Endodermal cell (in vitro differentiated cells): ENCODE results near the gene ALDH1A3. TPM values are rescaled to one million over a fixed set of nuclear protein-coding genes. Genes with fewer than 3 reads are reported as not detected.

Experiments used
- DNase-seq: peaks from one replicate; pipeline ENCODE4 v3.0.0-alpha.2; 2017
- H3K27ac ChIP-seq: 2 replicates; pipeline ENCODE4 v1.5.1; 2013; ENCODE audit warnings: mild to moderate bottlenecking, low read depth, low read length, moderate library complexity
- H3K27me3 ChIP-seq: 2 replicates; pipeline ENCODE4 v1.6.1; 2013; ENCODE audit warnings: mild to moderate bottlenecking, low read length, moderate library complexity; ENCODE audit not compliant: insufficient read depth, control insufficient read depth, poor library complexity, severe bottlenecking
- H3K36me3 ChIP-seq: 2 replicates; pipeline ENCODE4 v1.7.0; 2013; ENCODE audit warnings: mild to moderate bottlenecking, low read length, moderate library complexity; ENCODE audit not compliant: control insufficient read depth, insufficient read depth
- H3K4me1 ChIP-seq: one replicate; pipeline ENCODE4 v1.7.0; 2013; ENCODE audit warnings: low read length; ENCODE audit not compliant: control insufficient read depth, insufficient read depth
- H3K4me3 ChIP-seq: 2 replicates; pipeline ENCODE4 v1.5.1; 2013; ENCODE audit warnings: mild to moderate bottlenecking, low read length, moderate library complexity
- H3K9ac ChIP-seq: 2 replicates; pipeline ENCODE4 v1.6.1; 2013; ENCODE audit warnings: mild to moderate bottlenecking, low read length, moderate library complexity; ENCODE audit not compliant: poor library complexity, severe bottlenecking; ENCODE audit errors: extremely low read depth
- H3K9me3 ChIP-seq: 2 replicates; pipeline ENCODE4 v1.6.1; 2013; ENCODE audit warnings: mild to moderate bottlenecking, low read length, moderate library complexity; ENCODE audit not compliant: control insufficient read depth
- H3K27ac Mint-ChIP-seq: 2 replicates; pipeline ENCODE4 v1.8.0; 2020; ENCODE audit warnings: mixed read lengths
- H3K27me3 Mint-ChIP-seq: 2 replicates; pipeline ENCODE4 v1.8.0; 2021; ENCODE audit warnings: mild to moderate bottlenecking, mixed read lengths; ENCODE audit not compliant: insufficient read depth
- H3K36me3 Mint-ChIP-seq: 2 replicates; pipeline ENCODE4 v1.8.0; 2020; ENCODE audit warnings: low read depth, mixed read lengths
- H3K4me1 Mint-ChIP-seq: 2 replicates; pipeline ENCODE4 v1.8.0; 2020; ENCODE audit warnings: mixed read lengths
- H3K4me3 Mint-ChIP-seq: 2 replicates; pipeline ENCODE4 v1.8.0; 2020; ENCODE audit warnings: mild to moderate bottlenecking, moderate library complexity, mixed read lengths
- H3K9me3 Mint-ChIP-seq: 2 replicates; pipeline ENCODE4 v1.8.0; 2020; ENCODE audit warnings: mild to moderate bottlenecking, mixed read lengths
- CTCF ChIP-seq: fragments of 200-600 bp; sonication (generic); conservative IDR thresholded peaks from 2 replicates; pipeline ENCODE4 v1.5.0; 2021; ENCODE audit warnings: antibody characterized with exemption, mild to moderate bottlenecking
- WGBS, 2 experiments: methylation state at CpG; one replicate each; pipeline versions ENCODE4 v1.1.5 to v1.1.7; 2013; ENCODE audit warnings: missing lambda C conversion rate in 2 of 2, mixed read lengths in 1 of 2; ENCODE audit not compliant: insufficient coverage in 1 of 2, insufficient read length in 1 of 2; 5-methylcytosine and 5-hydroxymethylcytosine counted together
- total RNA-seq, 2 donors: library from RNA; stranded (reverse); fragmentation: NEBNext Ultra II Directional in 1 of 2; extraction: Animal tissue kit (Norgen Biotek cat#: 25700) in 1 of 2; gene quantifications; 2 replicates in 1 of 2; 3 replicates in 1 of 2; pipeline ENCODE4 v1.2.1, GENCODE V29; 2021

ALDH1A3 gene
- total RNA-seq, 2 donors from 2014 or later: 6.9 to 7.3 TPM

- peaks cover 10% of the 10 kb centered on the region for H3K4me1 Mint-ChIP-seq
- Histone ChIP-seq H3K27me3 (no peaks in the 10 kb centered on the region), H3K27ac (no peak overlapping the region), H3K4me1 (no peaks in the 10 kb centered on the region), H3K4me3 (no peak overlapping the region), H3K36me3 (peaks cover 15% of the 10 kb centered on the region), H3K9ac (no peak overlapping the region), H3K9me3 (no peaks in the 10 kb centered on the region)
- no peak for TF ChIP-seq CTCF
- peaks cover 4% of the 10 kb centered on the region for H3K36me3 Mint-ChIP-seq
- DNase-seq: no peak
- H3K27ac Mint-ChIP-seq: no peak overlapping the region
- peaks cover 1% of the 10 kb centered on the region for H3K27me3 Mint-ChIP-seq
- H3K4me3 Mint-ChIP-seq: no peak overlapping the region
- peaks cover 2% of the 10 kb centered on the region for H3K9me3 Mint-ChIP-seq
- 91 to 93% methylated on average over 6 to 10 of the region's 10 CpGs for WGBS, 2 experiments
Observed at GRCh38 chr15:100890051-100890720, 10.6 kb downstream of the ALDH1A3 start.

- Histone ChIP-seq H3K27ac (no peak overlapping the region), H3K4me3 (no peak overlapping the region), H3K9me3 (no peaks in the 10 kb centered on the region), H3K27me3 (no peaks in the 10 kb centered on the region), H3K4me1 (no peaks in the 10 kb centered on the region), H3K36me3 (peaks cover 20% of the 10 kb centered on the region), H3K9ac (no peak overlapping the region)
- DNase-seq: peak; percentile 16
- 90 to 100% methylated on average over 3 to 6 of the region's 6 CpGs for WGBS, 2 experiments
- peaks cover 10% of the 10 kb centered on the region for H3K4me1 Mint-ChIP-seq
- H3K4me3 Mint-ChIP-seq: no peak overlapping the region
- TF ChIP-seq CTCF: no peak
- peaks cover 2% of the 10 kb centered on the region for H3K9me3 Mint-ChIP-seq
- peaks cover 6% of the 10 kb centered on the region for H3K36me3 Mint-ChIP-seq
- peaks cover 1% of the 10 kb centered on the region for H3K27me3 Mint-ChIP-seq
- no peak overlapping the region for H3K27ac Mint-ChIP-seq
Observed at GRCh38 chr15:100890850-100891249, 11.2 kb downstream of the ALDH1A3 start.

- Histone ChIP-seq H3K4me3 (no peak overlapping the region), H3K4me1 (no peaks in the 10 kb centered on the region), H3K36me3 (peaks cover 20% of the 10 kb centered on the region), H3K9me3 (no peaks in the 10 kb centered on the region), H3K9ac (no peak overlapping the region), H3K27me3 (no peaks in the 10 kb centered on the region), H3K27ac (no peak overlapping the region)
- peaks cover 10% of the 10 kb centered on the region for H3K4me1 Mint-ChIP-seq
- 78 to 85% methylated on average over 11 to 21 of the region's 21 CpGs for WGBS, 2 experiments
- DNase-seq: peak; percentile 61
- no peak overlapping the region for H3K4me3 Mint-ChIP-seq
- no peak overlapping the region for H3K27ac Mint-ChIP-seq
- H3K9me3 Mint-ChIP-seq: peaks cover 2% of the 10 kb centered on the region
- TF ChIP-seq CTCF: peak; percentile 39
- peaks cover 6% of the 10 kb centered on the region for H3K36me3 Mint-ChIP-seq
- peaks cover 1% of the 10 kb centered on the region for H3K27me3 Mint-ChIP-seq
Observed at GRCh38 chr15:100891307-100892012, 11.8 kb downstream of the ALDH1A3 start.
